Stomach smooth muscle (tissue), 2 donors: Measurements from ENCODE around the gene GCNT3.
"Not testable (repeated sequence)": the region's sequence is repeated elsewhere in the genome, so short reads cannot be mapped to it uniquely, and the experiment has no call there.

Experiments
- H3K27ac ChIP-seq: one replicate; pipeline ENCODE4 v1.7.0; 2013; ENCODE audit warnings: mild to moderate bottlenecking, low read length, inconsistent platforms
- H3K27me3 ChIP-seq, 2 donors: one replicate each; pipeline ENCODE4 v1.7.0; 2013; ENCODE audit warnings: low read length in 2 of 2; ENCODE audit not compliant: insufficient read depth in 2 of 2, control insufficient read depth in 1 of 2
- H3K36me3 ChIP-seq, 2 donors: one replicate each; pipeline ENCODE4 v1.7.0; 2013; ENCODE audit warnings: low read length in 2 of 2; ENCODE audit not compliant: control insufficient read depth in 2 of 2, insufficient read depth in 2 of 2
- H3K4me1 ChIP-seq: one replicate; pipeline ENCODE4 v1.7.0; 2013; ENCODE audit warnings: low read length; ENCODE audit not compliant: control insufficient read depth, insufficient read depth
- H3K4me3 ChIP-seq, 2 donors: one replicate each; pipeline ENCODE4 v1.7.0; 2013; ENCODE audit warnings: low read length in 2 of 2
- H3K9ac ChIP-seq, 2 donors: one replicate each; pipeline ENCODE4 v1.7.0; 2013; ENCODE audit warnings: low read length in 2 of 2, mild to moderate bottlenecking in 1 of 2
- H3K9me3 ChIP-seq, 2 donors: one replicate each; pipeline ENCODE4 v1.7.0; 2013; ENCODE audit warnings: low read length in 2 of 2; ENCODE audit not compliant: control insufficient read depth in 2 of 2
- donor health status: healthy.
- donor health status: Pancreatic carcinoma.

Gene GCNT3

GRCh38 chr15:59618406-59618805 is 6.8 kb downstream of the GCNT3 start:
- Histone ChIP-seq H3K36me3 (no peaks in the 10 kb centered on the region), H3K9me3 (no peaks in the 10 kb centered on the region), H3K4me1 (no peaks in the 10 kb centered on the region), H3K27ac (no peak overlapping the region), H3K9ac (no peak overlapping the region), H3K4me3 (no peak overlapping the region), H3K27me3 (peaks cover 2 to 4% of the 10 kb centered on the region in 2 donors)

DNA sequence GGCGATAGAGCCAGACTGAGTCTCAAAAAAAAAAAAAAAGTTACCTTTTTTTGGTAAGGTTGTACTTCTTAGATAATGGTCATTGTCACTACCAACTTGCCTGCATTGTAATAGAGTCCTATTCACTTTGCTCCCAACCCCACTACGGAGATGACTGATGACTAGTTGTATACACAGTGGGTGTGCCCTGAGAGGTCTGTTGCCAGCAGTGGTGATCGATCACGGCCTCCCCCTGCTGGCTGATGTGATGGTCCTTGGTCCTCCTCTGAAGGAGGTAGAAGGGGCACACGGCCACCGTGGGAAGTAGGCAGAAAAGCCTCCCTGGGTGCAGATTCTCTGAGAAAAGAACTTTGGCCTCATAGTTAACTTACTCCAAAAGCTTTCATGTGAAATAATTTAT is 10.7 kb downstream of the GCNT3 start:
- Histone ChIP-seq H3K27me3 (peaks cover 0 to 4% of the 10 kb centered on the region in 2 donors), H3K9me3 (no peaks in the 10 kb centered on the region), H3K36me3 (no peaks in the 10 kb centered on the region), H3K4me1 (no peaks in the 10 kb centered on the region), H3K27ac (no peak overlapping the region), H3K9ac (no peak overlapping the region), H3K4me3 (no peak overlapping the region)

DNA sequence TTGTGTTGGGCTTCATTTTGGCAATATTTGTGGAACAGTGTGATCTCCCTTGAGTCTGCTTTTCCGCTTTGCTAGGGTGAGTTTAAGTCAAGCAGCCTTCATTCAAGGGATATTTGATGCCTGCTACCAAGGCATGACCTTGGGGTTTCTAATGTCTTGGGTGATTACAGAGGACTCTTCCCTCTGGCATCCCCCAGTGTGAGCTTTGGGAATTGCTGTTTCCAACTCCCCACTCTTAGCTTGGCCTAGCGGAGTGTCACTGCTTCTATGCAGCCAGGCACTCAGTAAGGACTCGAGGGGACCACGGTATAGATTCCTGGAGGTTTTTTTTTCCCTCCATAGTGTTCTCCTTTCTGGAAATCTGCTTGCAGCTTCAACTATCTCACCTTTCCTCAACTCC is 21.1 kb downstream of the GCNT3 start:
- no peak overlapping the region for H3K4me3 ChIP-seq
- H3K4me1 ChIP-seq: no peaks in the 10 kb centered on the region
- peaks cover 0 to 4% of the 10 kb centered on the region in 2 donors for H3K36me3 ChIP-seq

DNA sequence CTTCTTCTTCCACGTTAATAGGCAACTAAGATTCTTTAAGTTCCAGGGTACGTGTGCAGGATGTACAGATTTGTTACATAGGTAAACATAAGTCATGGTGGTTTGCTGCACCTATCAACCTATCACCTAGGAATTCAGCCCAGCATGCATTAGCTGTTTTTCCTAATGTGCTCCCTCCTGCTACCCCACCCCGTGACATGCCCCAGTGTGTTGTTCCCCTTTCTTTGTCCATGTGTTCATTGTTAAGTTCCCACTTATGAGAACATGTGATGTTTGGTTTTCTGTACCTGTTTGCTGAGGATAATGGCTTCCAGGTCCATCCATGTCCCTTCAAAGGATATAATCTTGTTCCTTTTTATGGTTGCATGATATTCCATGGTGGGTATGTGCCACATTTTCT is 24.6 kb downstream of the GCNT3 start:
- Histone ChIP-seq H3K27ac (no peak overlapping the region), H3K4me1 (no peaks in the 10 kb centered on the region), H3K9ac (no peak overlapping the region), H3K27me3 (no peaks in the 10 kb centered on the region), H3K4me3 (no peak overlapping the region), H3K9me3 (no peaks in the 10 kb centered on the region), H3K36me3 (peaks cover 4 to 14% of the 10 kb centered on the region in 2 donors)

More for the DNA sequence above, 21.1 kb downstream of the GCNT3 start:
- H3K27me3 ChIP-seq: no peaks in the 10 kb centered on the region
- no peak overlapping the region for H3K9ac ChIP-seq
- H3K27ac ChIP-seq: no peak overlapping the region
- no peaks in the 10 kb centered on the region for H3K9me3 ChIP-seq

DNA sequence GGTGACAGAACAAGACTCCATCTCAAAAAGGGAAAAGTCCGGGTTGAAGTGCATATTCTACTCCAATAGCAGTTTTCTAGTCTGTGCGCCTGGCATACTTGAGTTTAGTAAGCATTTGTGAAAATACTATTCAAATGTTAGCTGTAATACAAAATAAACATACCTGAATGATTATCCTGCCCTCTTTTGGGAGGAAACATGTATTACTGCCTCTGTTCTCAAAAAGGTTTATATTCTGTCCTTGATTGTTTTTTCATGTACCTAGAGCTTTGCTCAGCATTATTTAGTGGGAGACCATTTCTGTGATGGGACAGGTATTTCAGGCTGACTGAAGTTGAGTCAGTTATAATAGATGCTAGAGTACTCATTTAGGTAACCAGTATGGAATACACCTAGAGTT is 25.9 kb downstream of the GCNT3 start:
- not testable (repeated sequence) for H3K9me3 ChIP-seq, H3K4me1 ChIP-seq, H3K9ac ChIP-seq, H3K4me3 ChIP-seq, H3K27ac ChIP-seq, H3K27me3 ChIP-seq
- H3K36me3 ChIP-seq: peaks cover 4 to 14% of the 10 kb centered on the region in 2 donors

DNA sequence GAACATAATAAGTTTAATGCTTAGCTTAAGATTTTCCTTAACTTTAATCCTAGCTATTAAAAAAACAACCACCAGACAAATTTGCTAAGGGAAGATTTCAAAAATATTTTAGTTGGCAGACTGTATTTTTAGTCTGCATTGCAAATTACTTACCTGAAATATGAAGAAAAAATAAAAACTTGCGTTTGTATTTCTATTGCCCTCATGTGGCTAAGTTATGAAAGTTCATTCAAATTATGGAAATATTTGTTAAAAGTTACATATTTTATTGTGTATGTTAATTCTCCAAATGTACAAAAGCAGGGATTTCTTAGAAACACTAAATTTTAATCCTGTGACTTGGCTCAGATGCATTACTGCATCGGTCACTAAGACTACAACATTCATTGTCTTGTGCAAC is 30.8 kb downstream of the GCNT3 start:
- Histone ChIP-seq H3K36me3 (peaks cover 6 to 21% of the 10 kb centered on the region in 2 donors), H3K27ac (no peak overlapping the region)

GRCh38 chr15:59644756-59645155 is 33.2 kb downstream of the GCNT3 start:
- Histone ChIP-seq H3K4me1 (no peaks in the 10 kb centered on the region), H3K9ac (no peak overlapping the region), H3K27me3 (no peaks in the 10 kb centered on the region), H3K9me3 (no peaks in the 10 kb centered on the region), H3K4me3 (no peak overlapping the region), H3K36me3 (peaks cover 6 to 18% of the 10 kb centered on the region in 2 donors), H3K27ac (no peak overlapping the region)

More for the DNA sequence above, 30.8 kb downstream of the GCNT3 start:
- H3K9me3 ChIP-seq: no peaks in the 10 kb centered on the region
- no peaks in the 10 kb centered on the region for H3K27me3 ChIP-seq
- no peak overlapping the region for H3K4me3 ChIP-seq
- H3K4me1 ChIP-seq: no peaks in the 10 kb centered on the region
- no peak overlapping the region for H3K9ac ChIP-seq

DNA sequence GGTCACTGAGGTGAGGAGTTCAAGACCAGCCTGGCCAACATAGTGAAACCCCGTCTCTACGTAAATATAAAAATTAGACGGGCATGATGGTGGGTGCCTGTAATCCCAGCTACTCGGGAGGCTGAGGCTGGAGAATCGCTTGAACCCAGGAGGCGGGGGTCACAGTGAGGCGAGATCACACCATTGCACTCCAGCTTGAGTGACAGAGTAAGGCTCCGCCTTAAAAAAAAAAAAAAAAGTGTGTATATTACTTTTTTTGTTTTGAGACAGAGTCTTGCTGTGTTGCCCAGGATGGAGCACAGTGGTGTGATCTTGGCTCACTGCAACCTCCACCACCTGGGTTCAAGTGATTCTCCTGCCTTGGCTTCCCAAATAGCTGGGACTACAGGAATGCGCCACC is 34.2 kb downstream of the GCNT3 start:
- H3K4me3 ChIP-seq, H3K27ac ChIP-seq, H3K4me1 ChIP-seq, H3K27me3 ChIP-seq, H3K9me3 ChIP-seq, H3K9ac ChIP-seq: not testable (repeated sequence)
- H3K36me3 ChIP-seq: peaks cover 6 to 14% of the 10 kb centered on the region in 2 donors

GRCh38 chr15:59646277-59646676 is 34.7 kb downstream of the GCNT3 start:
- peaks cover 6 to 10% of the 10 kb centered on the region in 2 donors for H3K36me3 ChIP-seq
- H3K27ac ChIP-seq: no peak overlapping the region
- no peaks in the 10 kb centered on the region for H3K9me3 ChIP-seq
- no peak overlapping the region for H3K4me3 ChIP-seq
- no peaks in the 10 kb centered on the region for H3K4me1 ChIP-seq
- no peak overlapping the region for H3K9ac ChIP-seq
- no peaks in the 10 kb centered on the region for H3K27me3 ChIP-seq

DNA sequence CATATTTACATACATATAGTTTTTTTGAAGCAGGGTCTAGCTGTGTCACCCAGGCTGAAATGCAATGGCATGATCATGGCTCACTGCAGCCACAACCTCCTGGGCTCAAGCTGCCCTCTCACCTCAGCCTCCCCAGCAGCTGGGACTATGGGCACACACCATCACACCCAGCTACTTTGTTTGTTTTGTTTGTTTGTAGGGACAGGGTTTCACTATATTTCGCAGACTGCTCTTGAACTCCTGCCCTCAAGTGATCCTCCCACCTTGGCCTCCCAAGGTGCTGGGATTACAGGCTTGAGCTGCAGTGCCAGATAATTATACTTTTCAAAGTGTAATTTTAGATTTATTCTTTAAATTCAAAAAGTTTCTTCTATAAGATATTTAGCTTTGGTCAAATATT is 35.5 kb downstream of the GCNT3 start:
- H3K9me3 ChIP-seq: no peaks in the 10 kb centered on the region
- no peak overlapping the region for H3K9ac ChIP-seq
- no peak overlapping the region for H3K27ac ChIP-seq
- H3K4me3 ChIP-seq: no peak overlapping the region
- no peaks in the 10 kb centered on the region for H3K4me1 ChIP-seq
- peaks cover 11 to 16% of the 10 kb centered on the region in 2 donors for H3K36me3 ChIP-seq
- no peaks in the 10 kb centered on the region for H3K27me3 ChIP-seq

GRCh38 chr15:59649603-59650002 is 38.0 kb downstream of the GCNT3 start:
- Histone ChIP-seq H3K27me3 (no peaks in the 10 kb centered on the region), H3K4me1 (no peaks in the 10 kb centered on the region), H3K9me3 (no peaks in the 10 kb centered on the region), H3K9ac (no peak overlapping the region), H3K4me3 (no peak overlapping the region), H3K27ac (no peak overlapping the region), H3K36me3 (peaks cover 19 to 22% of the 10 kb centered on the region in 2 donors)
